SJSA1 (cell line): ENCODE measurements around the gene NRBP1. TPM values are rescaled to one million over a fixed set of nuclear protein-coding genes. Genes with fewer than 3 reads are reported as not detected.

ENCODE experiments used
- total RNA-seq: library from RNA; depleted of rRNA; stranded (reverse); fragments of >200 nt; shearing (Covaris generic); gene quantifications from 2 replicates; pipeline ENCODE4 v1.2.3, GENCODE V29; 2014; rRNA removed

NRBP1 gene
- total RNA-seq, 1 experiment from 2014 or later, result 132 TPM

Other genes with a start within 250 kb of the NRBP1 start
- gene ATRAID, start 216.6 kb upstream of the NRBP1 start, total RNA-seq, result 104 and 153 TPM in 2 replicates
- gene SLC5A6, start 216.4 kb upstream of the NRBP1 start, total RNA-seq, result 40.8 and 42.0 TPM in 2 replicates
- 17.0 and 17.6 TPM in 2 replicates for gene CAD, start 211.3 kb upstream of the NRBP1 start, total RNA-seq
- not detected in 2 replicates for gene SLC30A3, start 165.6 kb upstream of the NRBP1 start, total RNA-seq
- gene DNAJC5G, start 153.2 kb upstream of the NRBP1 start, total RNA-seq, result not detected in 2 replicates
- gene TRIM54, start 146.2 kb upstream of the NRBP1 start, total RNA-seq, result not detected in 2 replicates
- gene UCN, start 120.2 kb upstream of the NRBP1 start, total RNA-seq, result 0.21 and 6.8 TPM in 2 replicates
- 88.0 and 88.3 TPM in 2 replicates for gene MPV17, start 105.5 kb upstream of the NRBP1 start, total RNA-seq
- 36.2 and 46.4 TPM in 2 replicates for gene GTF3C2, start 71.9 kb upstream of the NRBP1 start, total RNA-seq
- gene EIF2B4, start 58.3 kb upstream of the NRBP1 start, total RNA-seq, result 29.8 and 52.1 TPM in 2 replicates
- 148 and 170 TPM in 2 replicates for gene SNX17, start 58.0 kb upstream of the NRBP1 start, total RNA-seq
- gene ZNF513, start 47.9 kb upstream of the NRBP1 start, total RNA-seq, result 7.7 and 13.1 TPM in 2 replicates
- gene PPM1G, start 19.0 kb upstream of the NRBP1 start, total RNA-seq, result 144 and 147 TPM in 2 replicates
- not detected in 2 replicates for gene KRTCAP3, start 13.8 kb downstream of the NRBP1 start, total RNA-seq
- 12.4 and 18.4 TPM in 2 replicates for gene IFT172, start 61.1 kb downstream of the NRBP1 start, total RNA-seq
- gene FNDC4, start 66.6 kb downstream of the NRBP1 start, total RNA-seq, result 2.2 and 3.9 TPM in 2 replicates
- gene GCKR, start 68.2 kb downstream of the NRBP1 start, total RNA-seq, result not detected in 2 replicates
- gene ZNF512, start 154.4 kb downstream of the NRBP1 start, total RNA-seq, result 35.2 and 52.8 TPM in 2 replicates
- 2.4 and 2.9 TPM in 2 replicates for gene CCDC121, start 200.4 kb downstream of the NRBP1 start, total RNA-seq
- 68.8 and 70.2 TPM in 2 replicates for gene GPN1, start 200.4 kb downstream of the NRBP1 start, total RNA-seq
- gene SUPT7L, start 235.0 kb downstream of the NRBP1 start, total RNA-seq, result 21.5 and 23.3 TPM in 2 replicates
- 49.7 and 52.8 TPM in 2 replicates for gene SLC4A1AP, start 235.3 kb downstream of the NRBP1 start, total RNA-seq